Vagina (tissue), 2 donors: ENCODE data around the gene RNF111. TPM values are rescaled to one million over a fixed set of nuclear protein-coding genes. Genes with fewer than 3 reads are reported as not detected.
A peak's percentile ranks its signal among the peaks of the same experiment; 100 is the strongest.

Experiments
- DNase-seq, 2 donors: peaks; one replicate each; pipeline ENCODE4 v3.0.0-alpha.2; 2017; ENCODE audit errors: extremely low spot score in 2 of 2
- H3K27ac ChIP-seq: fragments of 200-600 bp; sonication (generic); one replicate; pipeline ENCODE4 v1.5.1; 2019
- H3K27me3 ChIP-seq: fragments of 200-600 bp; sonication (generic); one replicate; pipeline ENCODE4 v1.5.1; 2019
- H3K36me3 ChIP-seq, 2 donors: fragments of 200-600 bp; sonication (generic); one replicate each; pipeline ENCODE4 v1.5.1; 2017 to 2019
- H3K4me1 ChIP-seq: fragments of 200-600 bp; sonication (generic); one replicate; pipeline ENCODE4 v1.5.1; 2019
- H3K4me3 ChIP-seq, 2 donors: fragments of 200-600 bp; sonication (generic); 1 replicate in 1 of 2; 2 replicates in 1 of 2; pipeline ENCODE4 v1.5.1; 2016 to 2019
- H3K9me3 ChIP-seq: fragments of 200-600 bp; sonication (generic); one replicate; pipeline ENCODE4 v1.5.1; 2019
- POLR2A ChIP-seq, 2 donors: fragments of 450-650 bp; IDR thresholded peaks; one replicate each; pipeline ENCODE4 v1.6.1; 2017; ENCODE audit warnings: antibody characterized with exemption in 2 of 2, mild to moderate bottlenecking in 2 of 2, moderate library complexity in 2 of 2
- POLR2AphosphoS5 ChIP-seq, 2 donors: sonication (generic); formaldehyde crosslinking; IDR thresholded peaks; one replicate each; pipeline ENCODE4 v1.9.0; 2017; ENCODE audit warnings: antibody characterized with exemption in 2 of 2, mild to moderate bottlenecking in 2 of 2, low read depth in 1 of 2; ENCODE audit not compliant: insufficient read depth in 1 of 2
- intact Hi-C: fragments of 100-400 bp; cut with DNase I; formaldehyde crosslinking; loops from one replicate; pipeline ENCODE4 v1.15.1; 2023
- total RNA-seq: library from RNA; depleted of rRNA; stranded (reverse); fragments of >200 nt; gene quantifications from one replicate; pipeline ENCODE4 v1.2.3, GENCODE V29; 2016
- TF ChIP-seq, protein P1 (sequence below), 3 experiments: fragments of 450-650 bp in 2 of 3; fragments of 200-600 bp in 1 of 3; sonication (generic) in 1 of 3; IDR thresholded peaks; one replicate each; pipeline ENCODE4 v1.5.1; 2017 to 2019; ENCODE audit warnings: antibody characterized with exemption in 3 of 3, mild to moderate bottlenecking in 2 of 3, moderate library complexity in 2 of 3

The RNF111 gene
- total RNA-seq, 1 donor from 2014 or later: 35.6 TPM

DNA sequence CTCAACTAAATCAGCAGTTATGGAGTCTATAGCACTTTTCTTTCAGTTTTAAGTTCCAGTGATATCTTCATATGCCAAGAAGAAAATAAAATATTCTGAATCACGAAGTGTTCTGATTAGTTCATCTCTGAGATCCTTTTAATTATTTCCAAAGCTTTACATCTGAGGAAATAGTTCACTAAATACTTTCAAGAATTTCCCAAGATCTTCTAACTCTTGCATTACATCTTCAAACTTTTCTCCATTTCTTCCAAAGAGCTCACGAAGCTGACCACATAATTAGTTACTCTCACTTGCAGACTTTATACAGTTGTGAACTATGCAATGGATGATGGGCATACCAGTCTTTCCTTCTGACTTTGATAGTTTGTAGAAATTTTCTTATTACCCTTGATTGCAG lies 4.2 kb upstream of the RNF111 start:
- no peaks in the 10 kb centered on the region for H3K27me3 ChIP-seq
- TF ChIP-seq, protein P1, sequence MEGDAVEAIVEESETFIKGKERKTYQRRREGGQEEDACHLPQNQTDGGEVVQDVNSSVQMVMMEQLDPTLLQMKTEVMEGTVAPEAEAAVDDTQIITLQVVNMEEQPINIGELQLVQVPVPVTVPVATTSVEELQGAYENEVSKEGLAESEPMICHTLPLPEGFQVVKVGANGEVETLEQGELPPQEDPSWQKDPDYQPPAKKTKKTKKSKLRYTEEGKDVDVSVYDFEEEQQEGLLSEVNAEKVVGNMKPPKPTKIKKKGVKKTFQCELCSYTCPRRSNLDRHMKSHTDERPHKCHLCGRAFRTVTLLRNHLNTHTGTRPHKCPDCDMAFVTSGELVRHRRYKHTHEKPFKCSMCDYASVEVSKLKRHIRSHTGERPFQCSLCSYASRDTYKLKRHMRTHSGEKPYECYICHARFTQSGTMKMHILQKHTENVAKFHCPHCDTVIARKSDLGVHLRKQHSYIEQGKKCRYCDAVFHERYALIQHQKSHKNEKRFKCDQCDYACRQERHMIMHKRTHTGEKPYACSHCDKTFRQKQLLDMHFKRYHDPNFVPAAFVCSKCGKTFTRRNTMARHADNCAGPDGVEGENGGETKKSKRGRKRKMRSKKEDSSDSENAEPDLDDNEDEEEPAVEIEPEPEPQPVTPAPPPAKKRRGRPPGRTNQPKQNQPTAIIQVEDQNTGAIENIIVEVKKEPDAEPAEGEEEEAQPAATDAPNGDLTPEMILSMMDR (IDR thresholded peaks at IDR 0.05): no peak
- no peak for TF ChIP-seq POLR2AphosphoS5 (IDR thresholded peaks at IDR 0.05; ENCODE audit: insufficient read depth in 1 of 2, low read depth in 1 of 2)
- TF ChIP-seq POLR2A (IDR thresholded peaks at IDR 0.05): no peak
- H3K4me1 ChIP-seq: peaks cover 10% of the 10 kb centered on the region
- intact Hi-C loops: no loop called here
- H3K4me3 ChIP-seq: no peak overlapping the region
- no peaks in the 10 kb centered on the region for H3K36me3 ChIP-seq
- no peak for DNase-seq
- no peaks in the 10 kb centered on the region for H3K9me3 ChIP-seq
- no peak overlapping the region for H3K27ac ChIP-seq

DNA sequence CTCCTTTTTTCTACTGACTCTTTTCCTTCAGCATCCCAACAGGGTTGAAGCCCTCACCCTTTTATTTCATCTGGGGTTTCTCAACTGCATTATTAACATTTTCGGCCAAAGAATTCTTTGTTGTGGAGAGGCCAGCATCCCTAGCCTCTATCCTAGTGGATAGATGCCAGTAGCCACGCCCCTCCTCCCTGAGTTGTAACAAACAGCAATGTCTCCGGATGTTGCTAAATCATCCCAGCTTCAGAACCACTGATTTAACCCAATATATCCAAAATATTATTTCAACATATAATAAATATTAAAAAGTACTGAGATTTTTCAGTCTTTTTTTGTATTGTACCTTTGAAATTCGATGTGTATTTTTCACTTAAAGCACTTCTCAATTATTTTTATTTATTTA lies 2.0 kb upstream of the RNF111 start:
- no peak overlapping the region for H3K4me3 ChIP-seq
- no peak for DNase-seq
- H3K4me1 ChIP-seq: peaks cover 21% of the 10 kb centered on the region
- no peak overlapping the region for H3K27ac ChIP-seq
- no peaks in the 10 kb centered on the region for H3K36me3 ChIP-seq
- TF ChIP-seq, protein P1 (IDR thresholded peaks at IDR 0.05): no peak
- TF ChIP-seq POLR2AphosphoS5 (IDR thresholded peaks at IDR 0.05; ENCODE audit: insufficient read depth in 1 of 2, low read depth in 1 of 2) (no peak), POLR2A (IDR thresholded peaks at IDR 0.05) (no peak)
- no peaks in the 10 kb centered on the region for H3K9me3 ChIP-seq
- intact Hi-C loops: loop anchor here (5.0 kb wide), 1 partner anchor 517 kb away; no protein-coding TSS in a partner anchor
- no peaks in the 10 kb centered on the region for H3K27me3 ChIP-seq

DNA sequence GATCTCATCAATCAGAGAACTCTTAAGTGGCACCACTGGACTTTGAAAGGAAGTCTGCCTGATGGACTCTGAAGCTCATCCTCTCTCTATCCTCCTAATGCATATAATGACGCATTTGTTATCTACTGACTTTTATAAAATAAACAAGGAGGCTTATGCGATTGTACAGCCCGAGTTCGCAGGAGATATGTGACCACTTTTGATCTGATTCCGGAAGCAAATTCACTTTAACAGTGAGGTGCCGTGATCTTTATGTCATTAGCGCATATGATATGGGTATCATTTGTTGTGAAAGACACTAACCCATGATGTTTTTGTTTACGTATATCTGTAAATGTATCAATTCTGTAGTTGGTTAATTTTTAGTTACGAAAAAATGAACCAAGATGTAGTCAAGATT lies 427 bp upstream of the RNF111 start:
- H3K27ac ChIP-seq: peak overlapping the region; percentile 91
- no peaks in the 10 kb centered on the region for H3K9me3 ChIP-seq
- H3K4me1 ChIP-seq: peaks cover 31% of the 10 kb centered on the region
- no peaks in the 10 kb centered on the region for H3K27me3 ChIP-seq
- DNase-seq: no peak
- intact Hi-C loops: loop anchor here (5.0 kb wide), 1 partner anchor 515 kb away; no protein-coding TSS in a partner anchor
- TF ChIP-seq POLR2AphosphoS5 (IDR thresholded peaks at IDR 0.05; ENCODE audit: insufficient read depth in 1 of 2, low read depth in 1 of 2): no peak
- TF ChIP-seq, protein P1 (IDR thresholded peaks at IDR 0.05): no peak
- no peak for TF ChIP-seq POLR2A (IDR thresholded peaks at IDR 0.05)
- H3K4me3 ChIP-seq: peak overlapping the region; percentile 80 to 88
- no peaks in the 10 kb centered on the region for H3K36me3 ChIP-seq

DNA sequence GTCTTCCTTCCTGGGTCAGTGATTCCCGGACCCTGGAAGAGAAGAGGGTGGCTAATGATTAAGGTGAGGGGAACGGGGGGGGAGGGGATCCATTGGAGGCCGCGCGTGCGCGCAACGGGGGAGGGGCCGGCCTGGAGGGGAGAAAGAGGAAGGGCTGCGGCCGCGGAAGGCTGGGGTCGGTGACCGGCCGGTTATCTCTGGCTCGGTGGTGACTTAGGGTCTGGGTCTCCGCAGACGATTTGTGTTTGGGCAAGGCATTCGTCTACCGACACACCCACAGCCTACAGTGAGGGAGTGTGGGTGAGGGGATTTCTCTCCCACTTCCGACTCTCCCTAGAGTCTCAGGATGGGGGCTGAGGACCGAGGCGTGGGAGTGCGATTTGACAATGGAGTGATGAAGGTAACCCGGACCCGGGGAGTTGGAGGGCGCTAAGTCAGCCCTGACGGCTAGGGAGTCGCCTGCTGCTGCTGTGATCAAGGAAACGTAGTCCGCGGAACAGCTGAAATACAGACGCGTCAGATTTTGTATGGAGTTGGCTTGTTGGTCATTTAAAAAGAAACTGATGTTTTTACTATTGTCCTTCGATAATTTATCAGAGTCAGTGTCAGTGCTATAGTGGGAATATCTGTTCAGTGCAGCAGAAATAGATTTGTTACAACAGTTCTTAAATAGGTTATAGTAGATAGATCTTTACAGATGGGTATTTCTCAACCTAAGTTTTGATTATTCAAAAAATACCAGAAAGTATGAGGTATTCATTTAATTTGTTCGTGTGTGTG lies 733 bp downstream of the RNF111 start:
- Histone ChIP-seq H3K27ac (peak overlapping the region; percentile 91), H3K4me3 (peak overlapping the region; percentile 80 to 88), H3K27me3 (no peaks in the 10 kb centered on the region), H3K36me3 (no peaks in the 10 kb centered on the region), H3K9me3 (no peaks in the 10 kb centered on the region), H3K4me1 (peaks cover 31% of the 10 kb centered on the region)
- intact Hi-C loops: loop anchor here (5.0 kb wide), 1 partner anchor 514 kb away; no protein-coding TSS in a partner anchor
- no peak for TF ChIP-seq POLR2AphosphoS5 (IDR thresholded peaks at IDR 0.05; ENCODE audit: insufficient read depth in 1 of 2, low read depth in 1 of 2)
- peak in 1 of 2 donors; percentile 87 for DNase-seq

DNA sequence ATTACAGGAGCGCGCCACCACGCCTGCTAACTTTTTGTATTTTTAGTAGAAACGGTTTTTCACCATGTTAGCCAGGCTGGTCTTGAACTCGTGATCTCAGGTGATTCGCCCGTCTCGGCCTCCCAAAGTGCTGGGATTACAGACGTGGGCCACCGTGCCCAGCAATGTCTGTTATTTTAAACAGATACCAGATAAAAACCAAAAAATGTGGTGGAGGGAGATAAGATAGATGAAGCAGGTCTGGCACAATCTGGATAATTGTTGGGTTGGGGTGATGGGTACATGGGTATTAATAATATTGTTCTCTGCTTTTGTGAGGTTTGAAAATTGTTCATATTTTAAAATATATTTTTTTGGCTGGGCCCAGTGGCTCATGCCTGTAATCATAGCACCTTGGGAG lies 4.7 kb downstream of the RNF111 start:
- no peaks in the 10 kb centered on the region for H3K36me3 ChIP-seq
- no peak for DNase-seq
- no peak overlapping the region for H3K27ac ChIP-seq
- no peaks in the 10 kb centered on the region for H3K27me3 ChIP-seq
- no peaks in the 10 kb centered on the region for H3K9me3 ChIP-seq
- H3K4me1 ChIP-seq: peaks cover 34% of the 10 kb centered on the region
- intact Hi-C loops: no loop called here
- no peak overlapping the region for H3K4me3 ChIP-seq
- TF ChIP-seq POLR2A (IDR thresholded peaks at IDR 0.05) (no peak), POLR2AphosphoS5 (IDR thresholded peaks at IDR 0.05; ENCODE audit: insufficient read depth in 1 of 2, low read depth in 1 of 2) (no peak)
- TF ChIP-seq, protein P1 (IDR thresholded peaks at IDR 0.05): no peak
